Glutamatergic neuron (in vitro differentiated cells): Measurements from ENCODE around the gene WAS. TPM values are rescaled to one million over a fixed set of nuclear protein-coding genes. Genes with fewer than 3 reads are reported as not detected.

Source experiments
- DNase-seq: peaks from one replicate; pipeline ENCODE4 v3.0.0; 2022
- H3K27ac Mint-ChIP-seq: one replicate; pipeline ENCODE4 v1.8.0; 2020; ENCODE audit warnings: mild to moderate bottlenecking, mixed read lengths, inconsistent platforms; ENCODE audit not compliant: unreplicated experiment
- H3K27me3 Mint-ChIP-seq: one replicate; pipeline ENCODE4 v1.8.0; 2020; ENCODE audit warnings: mild to moderate bottlenecking, moderate library complexity, mixed read lengths, inconsistent platforms; ENCODE audit not compliant: unreplicated experiment
- H3K36me3 Mint-ChIP-seq: one replicate; pipeline ENCODE4 v1.8.0; 2020; ENCODE audit warnings: mild to moderate bottlenecking, mixed read lengths, inconsistent platforms; ENCODE audit not compliant: unreplicated experiment
- H3K4me1 Mint-ChIP-seq: one replicate; pipeline ENCODE4 v1.8.0; 2020; ENCODE audit warnings: mild to moderate bottlenecking, low read depth, mixed read lengths, inconsistent platforms; ENCODE audit not compliant: unreplicated experiment
- H3K4me3 Mint-ChIP-seq: one replicate; pipeline ENCODE4 v1.8.0; 2020; ENCODE audit warnings: mild to moderate bottlenecking, mixed read lengths, inconsistent platforms; ENCODE audit not compliant: unreplicated experiment
- H3K9me3 Mint-ChIP-seq: one replicate; pipeline ENCODE4 v1.8.0; 2020; ENCODE audit warnings: mild to moderate bottlenecking, moderate library complexity, mixed read lengths, inconsistent platforms; ENCODE audit not compliant: unreplicated experiment
- CTCF ChIP-seq: fragments of 200-600 bp; sonication (generic); IDR thresholded peaks from one replicate; pipeline ENCODE4 v1.5.0; 2021; ENCODE audit not compliant: partially characterized antibody, unreplicated experiment
- total RNA-seq: library from RNA; stranded (reverse); fragmentation: NEBNext Ultra II Directional; extraction: Animal tissue kit (Norgen Biotek cat#: 25700); gene quantifications from one replicate; pipeline ENCODE4 v1.2.1, GENCODE V29; 2021; ENCODE audit not compliant: unreplicated experiment

Gene WAS
- total RNA-seq, 1 donor from 2014 or later = 2.6 TPM

- Mint-ChIP-seq H3K4me3 (no peak overlapping the region), H3K4me1 (peaks cover 10% of the 10 kb centered on the region), H3K36me3 (no peaks in the 10 kb centered on the region), H3K27me3 (peaks cover 2% of the 10 kb centered on the region), H3K27ac (no peak overlapping the region), H3K9me3 (peaks cover 5% of the 10 kb centered on the region)
- no peak for TF ChIP-seq CTCF
- no peak for DNase-seq
Observed at GRCh38 chrX:48702716-48703115, 19.1 kb downstream of the WAS start.

DNA sequence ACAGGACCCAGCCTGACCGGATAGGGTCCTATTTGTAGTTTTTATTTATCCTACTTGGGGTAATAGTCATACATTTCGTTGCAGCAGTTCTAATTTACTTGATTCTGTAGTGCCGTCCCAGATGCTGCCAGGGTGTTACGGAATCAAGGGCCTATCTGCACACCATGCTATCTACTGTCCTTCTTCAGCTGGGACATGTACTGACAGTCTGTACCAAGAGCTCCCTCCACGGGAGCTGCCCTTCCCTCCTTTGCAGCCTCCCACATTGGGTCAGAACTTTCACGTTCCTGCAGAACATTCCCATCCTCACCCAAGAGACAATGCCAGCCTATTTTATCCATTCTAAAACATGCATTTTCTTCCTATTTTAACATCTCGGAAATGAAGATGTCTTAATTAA, 19.6 kb downstream of the WAS start:
- no peak for DNase-seq
- no peak overlapping the region for H3K4me3 Mint-ChIP-seq
- no peaks in the 10 kb centered on the region for H3K36me3 Mint-ChIP-seq
- peaks cover 5% of the 10 kb centered on the region for H3K9me3 Mint-ChIP-seq
- H3K27ac Mint-ChIP-seq = peak overlapping the region; percentile 68
- H3K4me1 Mint-ChIP-seq = peaks cover 10% of the 10 kb centered on the region
- H3K27me3 Mint-ChIP-seq = peaks cover 2% of the 10 kb centered on the region
- TF ChIP-seq CTCF = no peak

- peaks cover 5% of the 10 kb centered on the region for H3K9me3 Mint-ChIP-seq
- no peaks in the 10 kb centered on the region for H3K36me3 Mint-ChIP-seq
- TF ChIP-seq CTCF = no peak
- peaks cover 2% of the 10 kb centered on the region for H3K27me3 Mint-ChIP-seq
- no peak for DNase-seq
- H3K4me1 Mint-ChIP-seq = peaks cover 10% of the 10 kb centered on the region
- peak overlapping the region; percentile 52 for H3K4me3 Mint-ChIP-seq
- H3K27ac Mint-ChIP-seq = peak overlapping the region; percentile 66
Observed at GRCh38 chrX:48703642-48704481, 20.3 kb downstream of the WAS start.

- DNase-seq = no peak
- Mint-ChIP-seq H3K9me3 (peaks cover 5% of the 10 kb centered on the region), H3K27me3 (peaks cover 5% of the 10 kb centered on the region), H3K36me3 (no peaks in the 10 kb centered on the region), H3K4me3 (no peak overlapping the region), H3K27ac (no peak overlapping the region), H3K4me1 (peaks cover 10% of the 10 kb centered on the region)
- no peak for TF ChIP-seq CTCF
Observed at GRCh38 chrX:48705871-48706270, 22.3 kb downstream of the WAS start.

DNA sequence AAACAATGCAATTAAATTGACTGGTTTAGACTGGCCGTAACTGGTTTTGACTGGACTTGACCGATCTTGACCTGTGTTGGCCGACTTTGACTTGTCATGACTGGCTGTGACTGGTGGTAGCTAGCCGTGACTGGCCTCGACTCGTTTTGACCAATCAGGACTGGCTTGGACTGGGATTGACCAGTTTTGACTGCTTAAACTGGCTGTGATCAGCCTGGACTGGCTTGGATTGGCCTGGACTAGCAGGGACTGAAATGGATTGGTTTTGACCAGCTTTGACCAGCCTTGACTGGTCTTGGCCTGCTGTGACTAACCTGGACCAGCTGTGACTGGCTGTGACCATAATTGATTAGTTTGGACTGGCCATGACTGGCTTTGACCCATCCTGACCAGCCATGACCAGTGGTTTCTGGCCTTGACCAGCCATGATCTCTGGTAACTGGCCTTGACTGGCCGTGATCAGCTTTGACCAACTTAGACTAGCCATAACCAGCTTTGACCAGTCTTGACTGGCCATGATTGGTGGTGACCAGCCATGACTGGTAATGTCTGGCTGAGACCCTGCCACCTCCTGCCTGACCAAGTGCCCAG, 26.0 kb downstream of the WAS start:
- H3K27ac Mint-ChIP-seq = no peak overlapping the region
- no peaks in the 10 kb centered on the region for H3K36me3 Mint-ChIP-seq
- no peak overlapping the region for H3K4me3 Mint-ChIP-seq
- H3K27me3 Mint-ChIP-seq = peaks cover 17% of the 10 kb centered on the region
- peaks cover 15% of the 10 kb centered on the region for H3K4me1 Mint-ChIP-seq
- no peak for TF ChIP-seq CTCF
- DNase-seq = no peak
- peaks cover 8% of the 10 kb centered on the region for H3K9me3 Mint-ChIP-seq
